Measurements from ENCODE around the gene ASPG. TPM values are rescaled to one million over a fixed set of nuclear protein-coding genes. Genes with fewer than 3 reads are reported as not detected.

ASPG gene
- total RNA-seq (not detected), polyA plus RNA-seq (not detected)

DNA sequence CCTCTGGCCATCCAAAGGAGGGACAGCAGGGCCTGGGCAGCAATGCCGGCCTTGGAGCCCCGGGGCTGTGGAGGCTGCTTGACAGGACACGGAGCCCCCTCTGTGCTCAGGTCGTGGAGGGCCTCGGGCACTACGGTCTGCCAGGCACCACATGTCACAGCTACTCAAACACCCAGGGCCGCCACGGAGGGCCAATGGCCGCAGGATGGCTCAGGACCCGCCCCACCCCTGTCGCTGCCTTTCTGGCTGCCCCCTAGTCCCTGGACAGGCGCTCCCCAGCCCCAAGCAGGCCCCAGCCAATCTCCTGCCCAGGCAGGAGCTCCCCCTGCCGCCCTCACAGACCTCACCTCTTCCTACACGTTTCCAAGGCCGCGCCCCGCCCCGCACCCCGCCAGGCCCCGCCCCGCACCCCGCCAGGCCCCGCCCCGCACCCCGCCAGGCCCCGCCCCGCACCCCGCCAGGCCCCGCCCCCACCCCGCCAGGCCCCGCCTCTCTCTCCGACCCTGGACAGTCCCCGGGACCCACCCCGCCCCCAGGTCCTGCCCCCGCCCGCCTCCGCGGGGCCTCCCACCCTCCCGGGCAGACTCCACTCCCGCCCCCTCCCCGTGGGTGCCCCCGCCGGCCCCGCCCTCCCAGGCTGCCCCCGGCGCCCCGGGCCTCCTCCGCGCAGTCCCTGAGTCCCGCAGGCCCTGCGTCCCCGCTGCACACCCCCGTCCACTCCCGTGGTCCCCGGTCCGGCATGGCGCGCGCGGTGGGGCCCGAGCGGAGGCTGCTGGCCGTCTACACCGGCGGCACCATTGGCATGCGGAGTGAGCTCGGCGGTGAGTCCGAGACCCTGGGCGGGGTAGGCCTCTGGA, at the start of gene ASPG:
ASPG (plus strand) TSS at position 669 of the 857 bp plus-strand sequence; CDS start at position 740, 71 bp downstream.
- H3K9me3 Mint-ChIP-seq = peaks cover 0 to 5% (median 0%) of the 10 kb centered on the region in 8 donors
- H3K27ac Mint-ChIP-seq = peak within 1 kb of the TSS in 2 of 7 donors; percentile 49 to 60
- peak within 1 kb of the TSS in 4 of 8 donors; percentile 40 to 49 (median 48) for H3K4me3 Mint-ChIP-seq
- H3K4me1 ChIP-seq (ENCODE audit: insufficient read depth, low read length) = no peaks in the 10 kb centered on the region
- intact Hi-C loops (cut with micrococcal nuclease) = no loop called here
- peaks cover 0 to 6% (median 0%) of the 10 kb centered on the region in 4 donors for H3K4me1 Mint-ChIP-seq
- H3K27me3 ChIP-seq (ENCODE audit: insufficient read depth, low read length) = peaks cover 5% of the 10 kb centered on the region
- ChIA-PET CTCF (ENCODE audit: partially characterized antibody) (interaction anchor here (1.0 kb wide), 1 partner anchor 9 kb away, joined by 3 read pairs; no protein-coding TSS in a partner anchor), POLR2A (ENCODE audit: partially characterized antibody) (no interaction called here)
- H3K27ac ChIP-seq (ENCODE audit: low read depth, low read length) = no peak within 1 kb of the TSS
- DNase-seq = no peak
- no peaks in the 10 kb centered on the region for H3K36me3 ChIP-seq (ENCODE audit: insufficient read depth, low read length)
- H3K27me3 Mint-ChIP-seq = peaks cover 7 to 9% of the 10 kb centered on the region in 2 donors
- no peaks in the 10 kb centered on the region for H3K36me3 Mint-ChIP-seq
- no peaks in the 10 kb centered on the region for H3K9me3 ChIP-seq (ENCODE audit: control insufficient read depth in 1 of 2, low read length in 2 of 2)
- no peak within 1 kb of the TSS for H3K4me3 ChIP-seq (ENCODE audit: low read length in 2 of 2)

DNA sequence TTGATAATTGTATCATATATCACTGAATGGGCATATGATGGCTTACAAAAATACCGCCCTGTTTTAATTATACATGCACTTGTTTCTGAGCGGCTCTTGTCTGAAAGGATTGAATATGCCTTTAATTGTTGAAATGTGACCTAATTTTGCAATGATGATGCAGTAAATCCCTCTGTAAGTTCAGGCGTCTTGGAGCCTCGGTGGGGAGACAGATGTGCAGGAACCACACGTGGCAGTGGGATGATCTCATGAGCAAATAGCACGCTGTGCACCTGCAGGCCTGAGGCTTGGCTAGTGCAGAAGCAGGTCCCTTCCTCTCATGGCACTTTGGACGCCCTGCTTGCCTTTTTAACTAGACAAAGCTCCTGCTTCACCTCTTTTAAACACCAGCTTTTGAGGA, 49.3 kb upstream of the ASPG start:
- intact Hi-C loops (cut with micrococcal nuclease) = no loop called here
- Mint-ChIP-seq H3K27ac (no peak overlapping the region), H3K4me1 (no peaks in the 10 kb centered on the region), H3K4me3 (no peak overlapping the region), H3K36me3 (no peaks in the 10 kb centered on the region), H3K9me3 (no peaks in the 10 kb centered on the region), H3K27me3 (peaks cover 28 to 41% of the 10 kb centered on the region in 2 donors)
- peaks cover 4% of the 10 kb centered on the region for H3K27me3 ChIP-seq (ENCODE audit: insufficient read depth, low read length)
- H3K4me1 ChIP-seq (ENCODE audit: insufficient read depth, low read length) = no peaks in the 10 kb centered on the region
- no peak overlapping the region for H3K4me3 ChIP-seq (ENCODE audit: low read length in 2 of 2)
- no peaks in the 10 kb centered on the region for H3K9me3 ChIP-seq (ENCODE audit: control insufficient read depth in 1 of 2, low read length in 2 of 2)
- CTCF ChIA-PET (ENCODE audit: partially characterized antibody) = interaction anchor here (0.7 to 1.2 kb wide), 2 partner anchors 41 to 230 kb away, joined by 3 to 4 read pairs; no protein-coding TSS in a partner anchor
- POLR2A ChIA-PET (ENCODE audit: partially characterized antibody) = no interaction called here
- H3K36me3 ChIP-seq (ENCODE audit: insufficient read depth, low read length) = no peaks in the 10 kb centered on the region
- no peak for DNase-seq
- no peak overlapping the region for H3K27ac ChIP-seq (ENCODE audit: low read depth, low read length)

DNA sequence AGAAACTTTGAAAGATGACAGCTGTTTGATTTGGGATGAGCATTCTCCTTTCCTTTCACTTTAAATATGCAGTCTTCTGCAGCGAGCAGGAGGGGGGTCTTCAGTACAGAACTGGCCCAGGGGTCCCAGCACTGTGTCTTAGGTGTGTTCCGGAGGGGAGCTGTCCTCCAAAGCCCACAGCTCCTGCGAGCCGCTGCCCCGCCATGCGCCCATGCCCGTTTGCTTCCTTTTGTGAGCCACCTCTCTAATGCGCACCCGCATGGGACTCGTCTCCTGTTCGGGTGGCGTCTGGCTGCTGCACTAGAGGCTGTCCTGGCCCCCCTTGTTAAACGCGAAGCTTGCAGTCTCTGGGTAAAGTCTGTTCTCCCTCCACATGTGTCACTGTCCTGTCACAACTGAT, 48.4 kb upstream of the ASPG start:
- Mint-ChIP-seq H3K27ac (no peak overlapping the region), H3K27me3 (peaks cover 31 to 40% of the 10 kb centered on the region in 2 donors), H3K4me1 (no peaks in the 10 kb centered on the region), H3K36me3 (no peaks in the 10 kb centered on the region), H3K4me3 (no peak overlapping the region), H3K9me3 (no peaks in the 10 kb centered on the region)
- intact Hi-C loops (cut with micrococcal nuclease) = no loop called here
- POLR2A ChIA-PET (ENCODE audit: partially characterized antibody) = no interaction called here
- Histone ChIP-seq H3K4me1 (ENCODE audit: insufficient read depth, low read length) (no peaks in the 10 kb centered on the region), H3K27ac (ENCODE audit: low read depth, low read length) (no peak overlapping the region), H3K4me3 (ENCODE audit: low read length in 2 of 2) (no peak overlapping the region), H3K36me3 (ENCODE audit: insufficient read depth, low read length) (no peaks in the 10 kb centered on the region), H3K27me3 (ENCODE audit: insufficient read depth, low read length) (peaks cover 4% of the 10 kb centered on the region), H3K9me3 (ENCODE audit: control insufficient read depth in 1 of 2, low read length in 2 of 2) (no peaks in the 10 kb centered on the region)
- DNase-seq = no peak
- CTCF ChIA-PET (ENCODE audit: partially characterized antibody) = interaction anchor here (0.7 to 1.2 kb wide), 2 partner anchors 41 to 231 kb away, joined by 3 to 4 read pairs; no protein-coding TSS in a partner anchor

DNA sequence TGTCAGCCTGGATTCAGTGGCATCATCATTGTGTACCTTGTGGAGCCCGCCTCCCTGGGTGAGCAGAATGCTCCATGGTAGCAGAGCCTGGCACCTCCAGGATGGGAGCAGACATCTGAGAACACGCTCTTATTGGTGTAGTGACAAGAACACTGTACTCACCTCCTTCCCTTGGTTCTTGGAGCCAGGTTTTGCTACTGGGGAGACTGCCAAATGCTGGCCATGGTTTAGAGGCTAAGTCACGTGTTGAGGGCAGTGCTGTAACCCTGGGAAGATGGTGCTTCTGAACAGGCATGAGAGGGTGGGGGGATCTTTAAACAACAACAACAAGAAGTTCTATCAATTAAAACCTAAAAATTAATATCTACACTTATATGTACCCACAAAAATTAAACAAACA, 47.6 kb upstream of the ASPG start:
- CTCF ChIA-PET (ENCODE audit: partially characterized antibody) = no interaction called here
- H3K27me3 Mint-ChIP-seq = peaks cover 26 to 37% of the 10 kb centered on the region in 2 donors
- intact Hi-C loops (cut with micrococcal nuclease) = no loop called here

DNA sequence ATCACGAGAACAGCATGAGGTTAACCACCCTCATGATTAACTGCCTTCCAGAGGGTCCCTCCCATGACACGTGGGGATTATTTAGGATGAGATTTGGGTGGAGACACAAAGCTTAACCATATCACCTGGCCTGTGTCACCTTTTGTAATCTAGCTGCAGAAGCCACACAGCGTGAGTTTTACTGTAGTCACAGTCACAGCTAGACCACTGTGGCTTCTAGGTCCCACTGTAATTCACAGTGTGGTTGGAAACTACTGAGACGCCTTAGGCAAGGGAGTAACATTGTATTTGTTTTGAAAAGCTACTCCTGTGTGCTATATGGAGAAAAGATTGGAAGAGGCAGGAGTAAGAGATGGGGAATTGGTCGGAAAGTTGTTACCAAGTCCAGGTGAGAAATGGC, 46.3 kb upstream of the ASPG start:
- Histone ChIP-seq H3K27ac (ENCODE audit: low read depth, low read length) (no peak overlapping the region), H3K36me3 (ENCODE audit: insufficient read depth, low read length) (no peaks in the 10 kb centered on the region), H3K27me3 (ENCODE audit: insufficient read depth, low read length) (peaks cover 4% of the 10 kb centered on the region), H3K4me1 (ENCODE audit: insufficient read depth, low read length) (no peaks in the 10 kb centered on the region), H3K9me3 (ENCODE audit: control insufficient read depth in 1 of 2, low read length in 2 of 2) (no peaks in the 10 kb centered on the region), H3K4me3 (ENCODE audit: low read length in 2 of 2) (no peak overlapping the region)
- no peaks in the 10 kb centered on the region for H3K4me1 Mint-ChIP-seq
- intact Hi-C loops (cut with micrococcal nuclease) = no loop called here
- CTCF ChIA-PET (ENCODE audit: partially characterized antibody) = no interaction called here
- no peak overlapping the region for H3K27ac Mint-ChIP-seq
- no peak for DNase-seq
- POLR2A ChIA-PET (ENCODE audit: partially characterized antibody) = no interaction called here
- H3K36me3 Mint-ChIP-seq = no peaks in the 10 kb centered on the region
- no peak overlapping the region for H3K4me3 Mint-ChIP-seq
- H3K27me3 Mint-ChIP-seq = peaks cover 25 to 30% of the 10 kb centered on the region in 2 donors
- no peaks in the 10 kb centered on the region for H3K9me3 Mint-ChIP-seq

More for the DNA sequence above, 47.6 kb upstream of the ASPG start:
- no peak overlapping the region for H3K27ac Mint-ChIP-seq
- Histone ChIP-seq H3K4me1 (ENCODE audit: insufficient read depth, low read length) (no peaks in the 10 kb centered on the region), H3K4me3 (ENCODE audit: low read length in 2 of 2) (no peak overlapping the region), H3K27me3 (ENCODE audit: insufficient read depth, low read length) (peaks cover 4% of the 10 kb centered on the region), H3K27ac (ENCODE audit: low read depth, low read length) (no peak overlapping the region), H3K36me3 (ENCODE audit: insufficient read depth, low read length) (no peaks in the 10 kb centered on the region), H3K9me3 (ENCODE audit: control insufficient read depth in 1 of 2, low read length in 2 of 2) (no peaks in the 10 kb centered on the region)
- H3K36me3 Mint-ChIP-seq = no peaks in the 10 kb centered on the region
- H3K4me1 Mint-ChIP-seq = no peaks in the 10 kb centered on the region
- no peak for DNase-seq
- no peaks in the 10 kb centered on the region for H3K9me3 Mint-ChIP-seq
- POLR2A ChIA-PET (ENCODE audit: partially characterized antibody) = no interaction called here
- no peak overlapping the region for H3K4me3 Mint-ChIP-seq

DNA sequence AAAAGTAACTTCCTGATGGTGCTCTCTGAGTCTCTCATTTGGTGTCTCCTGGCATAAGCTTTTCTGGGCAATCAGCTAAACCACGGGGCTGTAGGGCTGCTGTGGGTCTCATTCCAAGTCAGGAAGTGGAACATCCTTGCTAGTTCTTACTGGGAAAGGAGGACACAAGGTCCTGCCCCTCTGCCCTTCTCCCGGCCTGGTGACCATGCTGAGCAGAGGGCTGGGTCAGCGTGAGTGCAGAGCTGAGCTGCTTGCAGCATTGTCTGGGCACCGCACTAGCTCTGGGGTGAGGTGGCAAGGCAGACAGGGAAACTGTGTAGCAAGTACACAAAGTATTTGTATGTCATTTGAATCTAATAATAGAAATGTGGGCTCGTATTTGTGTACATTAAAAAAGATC, 45.0 kb upstream of the ASPG start:
- Histone ChIP-seq H3K4me3 (ENCODE audit: low read length in 2 of 2) (no peak overlapping the region), H3K27ac (ENCODE audit: low read depth, low read length) (no peak overlapping the region), H3K27me3 (ENCODE audit: insufficient read depth, low read length) (no peaks in the 10 kb centered on the region), H3K4me1 (ENCODE audit: insufficient read depth, low read length) (no peaks in the 10 kb centered on the region), H3K9me3 (ENCODE audit: control insufficient read depth in 1 of 2, low read length in 2 of 2) (no peaks in the 10 kb centered on the region), H3K36me3 (ENCODE audit: insufficient read depth, low read length) (no peaks in the 10 kb centered on the region)
- H3K27me3 Mint-ChIP-seq = peaks cover 23 to 27% of the 10 kb centered on the region in 2 donors
- no peak overlapping the region for H3K4me3 Mint-ChIP-seq
- H3K4me1 Mint-ChIP-seq = no peaks in the 10 kb centered on the region
- H3K9me3 Mint-ChIP-seq = no peaks in the 10 kb centered on the region
- DNase-seq = no peak
- POLR2A ChIA-PET (ENCODE audit: partially characterized antibody) = interaction anchor here (0.5 kb wide), 1 partner anchor 779 kb away, joined by 3 read pairs; no protein-coding TSS in a partner anchor
- intact Hi-C loops (cut with micrococcal nuclease) = no loop called here
- H3K36me3 Mint-ChIP-seq = no peaks in the 10 kb centered on the region
- no peak overlapping the region for H3K27ac Mint-ChIP-seq
- CTCF ChIA-PET (ENCODE audit: partially characterized antibody) = no interaction called here

DNA sequence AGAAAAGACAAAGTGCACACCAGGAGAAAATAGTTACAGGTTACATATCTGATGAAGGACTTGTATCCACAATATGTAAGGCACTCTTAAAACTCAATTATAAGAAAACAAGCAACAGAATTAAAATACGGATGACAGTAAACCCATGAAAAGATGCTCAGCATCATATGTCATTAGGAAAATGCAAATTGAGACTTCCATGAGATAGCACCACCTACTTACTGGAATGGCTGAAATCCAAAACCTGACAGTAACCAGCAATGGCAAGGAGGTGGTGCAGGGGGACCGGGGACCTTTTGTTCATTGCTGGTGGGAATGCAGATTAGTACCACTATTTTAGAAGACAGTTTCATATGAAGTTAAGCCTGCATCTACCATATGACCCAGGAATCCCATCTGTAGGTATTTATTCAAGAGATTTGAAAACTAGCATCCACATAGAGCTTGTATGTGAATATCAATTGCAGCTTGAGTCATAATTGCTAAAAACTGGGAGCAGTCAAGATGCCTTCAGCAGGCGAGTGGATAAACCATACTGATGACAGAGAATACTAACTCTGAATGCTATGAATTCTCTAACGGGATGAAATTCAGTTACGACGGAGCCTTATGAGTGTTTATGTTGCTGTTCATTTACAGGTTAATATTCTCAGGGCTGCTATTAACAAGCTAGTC, 43.9 kb upstream of the ASPG start:
- no peak for DNase-seq
- ChIA-PET CTCF (ENCODE audit: partially characterized antibody) (no interaction called here), POLR2A (ENCODE audit: partially characterized antibody) (no interaction called here)
- Mint-ChIP-seq H3K9me3 (no peaks in the 10 kb centered on the region), H3K36me3 (no peaks in the 10 kb centered on the region), H3K4me3 (no peak overlapping the region), H3K4me1 (no peaks in the 10 kb centered on the region), H3K27me3 (peaks cover 22 to 25% of the 10 kb centered on the region in 2 donors), H3K27ac (peak overlapping the region in 1 of 7 donors; percentile 63)
- no peaks in the 10 kb centered on the region for H3K9me3 ChIP-seq (ENCODE audit: control insufficient read depth in 1 of 2, low read length in 2 of 2)
- no peaks in the 10 kb centered on the region for H3K27me3 ChIP-seq (ENCODE audit: insufficient read depth, low read length)
- H3K36me3 ChIP-seq (ENCODE audit: insufficient read depth, low read length) = no peaks in the 10 kb centered on the region
- intact Hi-C loops (cut with micrococcal nuclease) = no loop called here
- no peak overlapping the region for H3K4me3 ChIP-seq (ENCODE audit: low read length in 2 of 2)
- no peaks in the 10 kb centered on the region for H3K4me1 ChIP-seq (ENCODE audit: insufficient read depth, low read length)
- H3K27ac ChIP-seq (ENCODE audit: low read depth, low read length) = no peak overlapping the region
